Choroid plexus epithelial cell (primary cell): ENCODE measurements around the gene WFIKKN1.

ENCODE experiments used
- DNase-seq: peaks from one replicate; pipeline ENCODE4 v3.0.0-alpha.2; 2010; ENCODE audit warnings: low read depth
- H3K4me3 ChIP-seq: 2 replicates; pipeline ENCODE4 v1.5.1; 2011; ENCODE audit warnings: low read depth, mild to moderate bottlenecking, control low read depth, low read length, moderate library complexity
- CTCF ChIP-seq: conservative IDR thresholded peaks from 2 replicates; pipeline ENCODE4 v1.5.1; 2011; ENCODE audit warnings: low read depth, mild to moderate bottlenecking, control low read depth, inconsistent platforms, low read length, moderate library complexity

WFIKKN1 gene

GRCh38 chr16:634996-635395, 4.2 kb downstream of the WFIKKN1 start:
- no peak for TF ChIP-seq CTCF
- no peak overlapping the region for H3K4me3 ChIP-seq
- DNase-seq, result no peak

- DNase-seq, result no peak
- peak overlapping the region; percentile 87 for H3K4me3 ChIP-seq
- TF ChIP-seq CTCF, result no peak
Observed at GRCh38 chr16:635573-636205, 4.9 kb downstream of the WFIKKN1 start.

GRCh38 chr16:636206-637080, 5.7 kb downstream of the WFIKKN1 start, which contains the start of gene METTL26:
Gene METTL26, minus strand, starts transcription at chr16:636305. Its CDS starts 15 bp downstream, at chr16:636290.
- DNase-seq, result peak; percentile 95
- peak within 1 kb of the TSS; percentile 87 for H3K4me3 ChIP-seq
- TF ChIP-seq CTCF, result no peak

GRCh38 chr16:637081-638018, 6.6 kb downstream of the WFIKKN1 start:
- peak; percentile 92 for DNase-seq
- no peak for TF ChIP-seq CTCF
- H3K4me3 ChIP-seq, result peak overlapping the region; percentile 87

- no peak overlapping the region for H3K4me3 ChIP-seq
- TF ChIP-seq CTCF, result no peak
- no peak for DNase-seq
Observed at GRCh38 chr16:638034-638543, 7.3 kb downstream of the WFIKKN1 start.

GRCh38 chr16:638836-639235, 8.1 kb downstream of the WFIKKN1 start:
- no peak for DNase-seq
- TF ChIP-seq CTCF, result no peak
- H3K4me3 ChIP-seq, result no peak overlapping the region
